Nephron progenitor cell (in vitro differentiated cells): Measurements from ENCODE around the gene NOL7.

Experiments
- DNase-seq: peaks from one replicate; pipeline ENCODE4 v3.0.0; 2021
- H3K27ac Mint-ChIP-seq: 2 replicates; pipeline ENCODE4 v1.8.0; 2021; ENCODE audit warnings: mild to moderate bottlenecking, moderate library complexity, mixed read lengths
- H3K27me3 Mint-ChIP-seq: 2 replicates; pipeline ENCODE4 v1.8.0; 2021; ENCODE audit warnings: mild to moderate bottlenecking, low read depth, mixed read lengths; ENCODE audit not compliant: poor library complexity
- H3K36me3 Mint-ChIP-seq: 2 replicates; pipeline ENCODE4 v1.8.0; 2021; ENCODE audit warnings: low read depth, mixed read lengths
- H3K4me1 Mint-ChIP-seq: 2 replicates; pipeline ENCODE4 v1.8.0; 2021; ENCODE audit warnings: mixed read lengths
- H3K4me3 Mint-ChIP-seq: 2 replicates; pipeline ENCODE4 v1.8.0; 2021; ENCODE audit warnings: mild to moderate bottlenecking, moderate library complexity, mixed read lengths
- H3K9me3 Mint-ChIP-seq: 2 replicates; pipeline ENCODE4 v1.8.0; 2021; ENCODE audit warnings: mild to moderate bottlenecking, moderate library complexity, mixed read lengths
- CTCF ChIP-seq: fragments of 200-600 bp; sonication (generic); IDR thresholded peaks from 2 replicates; pipeline ENCODE4 v1.5.0; 2021; ENCODE audit warnings: antibody characterized with exemption

Gene NOL7

GRCh38 chr6:13600036-13600435, 15.1 kb upstream of the NOL7 start:
- no peak overlapping the region for H3K4me3 Mint-ChIP-seq
- no peaks in the 10 kb centered on the region for H3K9me3 Mint-ChIP-seq
- H3K4me1 Mint-ChIP-seq: peaks cover 27% of the 10 kb centered on the region
- TF ChIP-seq CTCF: no peak
- H3K27me3 Mint-ChIP-seq: peaks cover 2% of the 10 kb centered on the region
- H3K36me3 Mint-ChIP-seq: peaks cover 69% of the 10 kb centered on the region
- no peak for DNase-seq
- no peak overlapping the region for H3K27ac Mint-ChIP-seq

DNA sequence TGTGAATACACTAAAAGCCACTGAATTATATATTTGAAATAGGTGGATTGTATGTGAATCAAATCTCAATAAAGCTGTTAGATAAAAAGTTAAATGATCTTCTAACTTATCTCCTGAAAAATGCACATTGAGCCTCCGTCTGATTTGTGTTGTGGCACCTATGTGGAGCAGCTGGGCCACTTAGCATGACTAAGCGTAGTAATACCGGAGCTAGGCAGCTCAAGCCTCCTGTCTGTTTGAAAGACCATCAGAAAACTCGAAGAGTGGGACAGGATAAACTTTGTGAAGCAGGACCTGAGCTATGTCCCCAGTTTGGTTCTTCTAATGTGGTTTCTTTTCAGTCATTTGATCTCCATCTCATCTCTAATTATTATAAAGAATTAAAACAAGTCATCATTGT, 11.0 kb upstream of the NOL7 start:
- H3K36me3 Mint-ChIP-seq: peaks cover 67% of the 10 kb centered on the region
- no peaks in the 10 kb centered on the region for H3K27me3 Mint-ChIP-seq
- DNase-seq: no peak
- peak overlapping the region; percentile 81 for H3K27ac Mint-ChIP-seq
- H3K4me3 Mint-ChIP-seq: no peak overlapping the region
- no peak for TF ChIP-seq CTCF
- H3K9me3 Mint-ChIP-seq: no peaks in the 10 kb centered on the region
- H3K4me1 Mint-ChIP-seq: peaks cover 8% of the 10 kb centered on the region

- TF ChIP-seq CTCF: no peak
- peaks cover 62% of the 10 kb centered on the region for H3K36me3 Mint-ChIP-seq
- no peaks in the 10 kb centered on the region for H3K9me3 Mint-ChIP-seq
- peaks cover 2% of the 10 kb centered on the region for H3K4me1 Mint-ChIP-seq
- H3K27me3 Mint-ChIP-seq: no peaks in the 10 kb centered on the region
- no peak overlapping the region for H3K4me3 Mint-ChIP-seq
- DNase-seq: no peak
- H3K27ac Mint-ChIP-seq: no peak overlapping the region
These were observed 10.4 kb upstream of the NOL7 start for GRCh38 chr6:13604546-13605416.

GRCh38 chr6:13605634-13606033, 9.5 kb upstream of the NOL7 start:
- Mint-ChIP-seq H3K27me3 (peaks cover 2% of the 10 kb centered on the region), H3K4me3 (no peak overlapping the region), H3K36me3 (peaks cover 54% of the 10 kb centered on the region), H3K27ac (no peak overlapping the region), H3K4me1 (no peaks in the 10 kb centered on the region), H3K9me3 (no peaks in the 10 kb centered on the region)
- DNase-seq: no peak
- TF ChIP-seq CTCF: no peak

DNA sequence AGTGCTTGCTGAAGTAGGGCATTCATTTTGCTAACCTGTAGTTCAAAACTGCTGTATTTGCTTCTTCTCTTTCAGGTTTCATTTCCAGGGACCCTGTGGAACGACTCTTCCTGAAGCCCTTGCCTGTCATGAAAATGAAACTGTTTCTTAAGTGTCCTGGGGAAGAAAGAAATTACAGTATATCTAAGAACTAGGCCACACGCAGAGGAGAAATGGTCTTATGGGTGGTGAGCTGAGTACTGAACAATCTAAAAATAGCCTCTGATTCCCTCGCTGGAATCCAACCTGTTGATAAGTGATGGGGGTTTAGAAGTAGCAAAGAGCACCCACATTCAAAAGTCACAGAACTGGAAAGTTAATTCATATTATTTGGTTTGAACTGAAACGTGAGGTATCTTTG, 3.4 kb upstream of the NOL7 start:
- no peak for TF ChIP-seq CTCF
- Mint-ChIP-seq H3K36me3 (peaks cover 16% of the 10 kb centered on the region), H3K27me3 (peaks cover 3% of the 10 kb centered on the region), H3K4me1 (peaks cover 32% of the 10 kb centered on the region), H3K27ac (no peak overlapping the region), H3K9me3 (no peaks in the 10 kb centered on the region), H3K4me3 (no peak overlapping the region)
- no peak for DNase-seq
